Measurements from ENCODE around the gene RPL28. TPM values are rescaled to one million over a fixed set of nuclear protein-coding genes. Genes with fewer than 3 reads are reported as not detected.

RPL28 gene
- total and polyA plus RNA-seq, 4 donors, result 116 to 535 (median 164) TPM

GRCh38 chr19:55353803-55354697 is 31.7 kb upstream of the RPL28 start:
- no peak overlapping the region for H3K27ac ChIP-seq (ENCODE audit: low read depth in 1 of 2, low read length in 2 of 2)
- 3% methylated on average over 72 of the region's 72 CpGs for WGBS
- no peaks in the 10 kb centered on the region for H3K9me3 ChIP-seq (ENCODE audit: control insufficient read depth in 4 of 4, low read length in 3 of 4)
- peak overlapping the region in 1 of 3 donors; percentile 34 for H3K4me3 ChIP-seq (ENCODE audit: low read depth in 1 of 3, low read length in 3 of 3)
- no peaks in the 10 kb centered on the region for H3K36me3 ChIP-seq (ENCODE audit: control insufficient read depth in 4 of 4, insufficient read depth in 3 of 4, low read depth in 1 of 4, low read length in 3 of 4)
- DNase-seq (ENCODE audit: low spot score), result peak; percentile 76
- no peak overlapping the region for H3K9ac ChIP-seq (ENCODE audit: low read depth in 1 of 2, low read length in 2 of 2)
- no peak for TF ChIP-seq ZBTB33 (IDR thresholded peaks at IDR 0.05)
- TF ChIP-seq RXRA (IDR thresholded peaks at IDR 0.05), result no peak
- TF ChIP-seq EGR1 (IDR thresholded peaks at IDR 0.05; ENCODE audit: low read depth in 2 of 2), result no peak
- no peak for TF ChIP-seq JUND (IDR thresholded peaks at IDR 0.05)
- TF ChIP-seq CTCF (IDR thresholded peaks at IDR 0.05; ENCODE audit: low read depth, low read length, missing input control), result no peak
- no peak for TF ChIP-seq YY1 (IDR thresholded peaks at IDR 0.05)
- no peak for TF ChIP-seq HNF4G (IDR thresholded peaks at IDR 0.05)
- no peak for TF ChIP-seq FOXA1 (IDR thresholded peaks at IDR 0.05)
- no peak for TF ChIP-seq ATF3 (IDR thresholded peaks at IDR 0.05)
- no peak for TF ChIP-seq NR2F2 (IDR thresholded peaks at IDR 0.05)
- no peak for TF ChIP-seq HNF4A (conservative IDR thresholded peaks at IDR 0.05)
- no peak for TF ChIP-seq REST (IDR thresholded peaks at IDR 0.05)
- TF ChIP-seq TAF1 (conservative IDR thresholded peaks at IDR 0.05), result no peak
- TF ChIP-seq RAD21 (IDR thresholded peaks at IDR 0.05), result no peak
- TF ChIP-seq SP1 (IDR thresholded peaks at IDR 0.05), result no peak
- TF ChIP-seq FOXA2 (IDR thresholded peaks at IDR 0.05), result no peak
- peaks cover 0 to 8% (median 6%) of the 10 kb centered on the region in 4 donors for H3K27me3 ChIP-seq (ENCODE audit: control insufficient read depth in 4 of 4, insufficient read depth in 4 of 4, low read length in 3 of 4)
- H3K4me1 ChIP-seq (ENCODE audit: control insufficient read depth in 4 of 4, insufficient read depth in 4 of 4, low read length in 3 of 4), result peaks cover 0 to 4% (median 1%) of the 10 kb centered on the region in 4 donors

All from liver (tissue), 9 donors.